ENCODE measurements around the gene NUP93.

The NUP93 gene

DNA sequence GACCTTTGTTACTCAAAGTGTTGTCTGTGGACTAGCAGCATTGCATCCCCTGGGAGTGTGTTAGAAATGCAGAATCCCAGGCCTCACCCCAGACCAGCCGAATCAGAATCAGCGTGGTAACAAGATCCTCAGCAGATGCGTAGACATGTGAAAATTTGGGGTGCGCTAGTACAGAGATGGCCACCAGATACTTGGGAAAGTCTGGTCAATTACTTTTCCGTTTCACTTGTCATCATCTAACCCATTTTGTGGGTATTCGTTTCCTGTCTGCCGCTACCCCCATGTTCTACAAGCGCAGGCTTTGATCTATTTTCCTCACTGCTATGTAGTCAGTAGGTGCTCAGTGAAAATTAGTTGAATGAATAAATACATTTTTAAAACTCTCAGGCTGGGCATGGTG lies 168.9 kb downstream of the NUP93 start:
- DNase-seq = no peak
